Naive B cell (primary cell): ENCODE measurements around the gene FARP1. TPM values are rescaled to one million over a fixed set of nuclear protein-coding genes. Genes with fewer than 3 reads are reported as not detected.
A peak's percentile ranks its signal among the peaks of the same experiment; 100 is the strongest.

ENCODE experiments used
- ATAC-seq, 2 donors: fragments of 150-1000 bp; cut with Tn5 transposase; 2 replicates each; pipeline ENCODE4 v1.10.0; 2021; ENCODE audit warnings: low read depth in 2 of 2, mild to moderate bottlenecking in 2 of 2, moderate library complexity in 2 of 2
- DNase-seq: peaks from one replicate; pipeline ENCODE4 v3.0.0; 2022
- H3K27ac Mint-ChIP-seq, 6 donors: one replicate each; pipeline ENCODE4 v1.8.0; 2020 to 2022; ENCODE audit warnings: mild to moderate bottlenecking in 6 of 6, mixed read lengths in 6 of 6, moderate library complexity in 5 of 6, inconsistent platforms in 2 of 6
- H3K27me3 Mint-ChIP-seq, 3 donors: one replicate each; pipeline ENCODE4 v1.8.0; 2021 to 2022; ENCODE audit warnings: mixed read lengths in 3 of 3, mild to moderate bottlenecking in 1 of 3
- H3K36me3 Mint-ChIP-seq, 2 donors: one replicate each; pipeline ENCODE4 v1.8.0; 2020 to 2022; ENCODE audit warnings: mixed read lengths in 2 of 2, inconsistent platforms in 1 of 2, mild to moderate bottlenecking in 1 of 2
- H3K4me1 Mint-ChIP-seq, 3 donors: one replicate each; pipeline ENCODE4 v1.8.0; 2020 to 2022; ENCODE audit warnings: mixed read lengths in 3 of 3, inconsistent platforms in 1 of 3, mild to moderate bottlenecking in 1 of 3, moderate library complexity in 1 of 3
- H3K4me3 Mint-ChIP-seq, 8 donors: one replicate each; pipeline ENCODE4 v1.8.0; 2020 to 2022; ENCODE audit warnings: mild to moderate bottlenecking in 8 of 8, mixed read lengths in 8 of 8, moderate library complexity in 8 of 8, inconsistent platforms in 2 of 8
- H3K9me3 Mint-ChIP-seq, 7 donors: one replicate each; pipeline ENCODE4 v1.8.0; 2020 to 2022; ENCODE audit warnings: mixed read lengths in 7 of 7, mild to moderate bottlenecking in 5 of 7, inconsistent platforms in 2 of 7, moderate library complexity in 1 of 7
- polyA plus RNA-seq, 6 donors: library from polyadenylated mRNA; unstranded; fragments of 300-500 nt; fragmentation: Illumina TruSeq; gene quantifications; one replicate each; pipeline ENCODE4 v1.2.3, GENCODE V29; 2021; ENCODE audit warnings: low read depth in 6 of 6

The FARP1 gene
- polyA plus RNA-seq, 6 donors from 2014 or later: 0.44 to 1.2 (median 0.86) TPM; not detected in 1

- no peak overlapping the region for H3K4me3 Mint-ChIP-seq
- H3K9me3 Mint-ChIP-seq: peaks cover 0 to 3% (median 2%) of the 10 kb centered on the region in 7 donors
- H3K27me3 Mint-ChIP-seq: peaks cover 4 to 25% (median 7%) of the 10 kb centered on the region in 3 donors
- H3K27ac Mint-ChIP-seq: no peak overlapping the region
- peaks cover 3 to 6% (median 4%) of the 10 kb centered on the region in 3 donors for H3K4me1 Mint-ChIP-seq
- no peak for ATAC-seq
- H3K36me3 Mint-ChIP-seq: peaks cover 0 to 5% of the 10 kb centered on the region in 2 donors
- no peak for DNase-seq
These were observed 132.1 kb downstream of the FARP1 start for GRCh38 chr13:98274921-98275487.

- H3K36me3 Mint-ChIP-seq: peaks cover 0 to 9% of the 10 kb centered on the region in 2 donors
- peaks cover 4 to 25% (median 7%) of the 10 kb centered on the region in 3 donors for H3K27me3 Mint-ChIP-seq
- no peak for DNase-seq
- H3K4me1 Mint-ChIP-seq: peaks cover 9 to 12% (median 10%) of the 10 kb centered on the region in 3 donors
- no peak for ATAC-seq
- no peak overlapping the region for H3K27ac Mint-ChIP-seq
- H3K4me3 Mint-ChIP-seq: no peak overlapping the region
- H3K9me3 Mint-ChIP-seq: peaks cover 0 to 6% (median 2%) of the 10 kb centered on the region in 7 donors
These were observed 132.8 kb downstream of the FARP1 start for GRCh38 chr13:98275681-98276171.

GRCh38 chr13:98276486-98276885 is 133.6 kb downstream of the FARP1 start:
- Mint-ChIP-seq H3K27ac (no peak overlapping the region), H3K27me3 (peaks cover 4 to 23% (median 7%) of the 10 kb centered on the region in 3 donors), H3K9me3 (peaks cover 0 to 6% (median 2%) of the 10 kb centered on the region in 7 donors), H3K4me1 (peaks cover 9 to 12% (median 10%) of the 10 kb centered on the region in 3 donors), H3K36me3 (peaks cover 0 to 9% of the 10 kb centered on the region in 2 donors), H3K4me3 (no peak overlapping the region)
- DNase-seq (no peak), ATAC-seq (no peak)

- Mint-ChIP-seq H3K4me3 (peak overlapping the region in 1 of 8 donors; percentile 4), H3K4me1 (peaks cover 9 to 12% (median 10%) of the 10 kb centered on the region in 3 donors), H3K27ac (peak overlapping the region in 2 of 6 donors; percentile 7 to 13), H3K9me3 (peaks cover 0 to 6% (median 2%) of the 10 kb centered on the region in 7 donors), H3K27me3 (peaks cover 4 to 10% (median 7%) of the 10 kb centered on the region in 3 donors), H3K36me3 (peaks cover 0 to 9% of the 10 kb centered on the region in 2 donors)
- DNase-seq (no peak), ATAC-seq (no peak)
These were observed 135.3 kb downstream of the FARP1 start for GRCh38 chr13:98278068-98278724.

DNA sequence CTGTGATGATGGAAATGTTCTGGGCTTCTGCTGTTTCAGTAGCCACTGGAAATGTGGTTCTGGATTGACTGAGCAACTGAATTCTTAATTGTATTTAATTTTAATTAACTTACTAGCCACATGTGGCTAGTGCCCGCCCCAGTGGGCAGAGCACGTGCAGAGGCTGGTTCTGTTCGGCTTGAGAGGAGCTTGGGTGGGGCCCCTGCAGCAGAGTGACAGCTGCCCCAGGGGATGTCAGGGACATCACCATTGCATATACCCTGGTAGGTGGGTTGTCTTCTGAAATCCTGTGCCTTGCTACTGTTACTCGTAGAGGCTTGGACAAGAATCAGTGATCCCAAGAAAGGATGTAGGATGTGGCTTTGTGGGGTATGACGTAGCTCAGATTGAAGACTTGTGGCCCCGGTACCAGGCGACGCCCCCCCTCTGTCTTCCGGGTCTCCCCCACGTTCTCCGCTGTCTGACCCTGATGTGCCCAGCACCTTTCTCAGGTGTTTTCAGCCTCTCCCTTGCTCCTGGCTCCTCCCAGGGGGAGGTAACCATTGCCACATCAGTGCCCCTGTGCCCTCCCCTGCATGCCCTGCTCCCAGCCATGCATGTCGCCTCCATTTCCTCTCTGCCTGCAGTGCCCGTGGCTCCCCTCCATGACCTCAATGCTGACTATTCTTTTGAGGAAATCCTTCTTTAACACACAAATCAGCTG is 136.7 kb downstream of the FARP1 start:
- ATAC-seq (peak; percentile 94 to 96), DNase-seq (peak; percentile 34)
- Mint-ChIP-seq H3K36me3 (peaks cover 0 to 9% of the 10 kb centered on the region in 2 donors), H3K9me3 (peaks cover 0 to 6% (median 2%) of the 10 kb centered on the region in 7 donors), H3K4me1 (peaks cover 9 to 12% (median 10%) of the 10 kb centered on the region in 3 donors), H3K4me3 (peak overlapping the region in 7 of 8 donors; percentile 28 to 89 (median 58)), H3K27me3 (peaks cover 4 to 10% (median 7%) of the 10 kb centered on the region in 3 donors), H3K27ac (peak overlapping the region in 3 of 6 donors; percentile 34 to 82 (median 70))

- H3K36me3 Mint-ChIP-seq: peaks cover 0 to 9% of the 10 kb centered on the region in 2 donors
- peak overlapping the region; percentile 28 to 89 (median 62) for H3K4me3 Mint-ChIP-seq
- H3K9me3 Mint-ChIP-seq: peaks cover 0 to 6% (median 2%) of the 10 kb centered on the region in 7 donors
- ATAC-seq (no peak), DNase-seq (no peak)
- peaks cover 4 to 7% (median 7%) of the 10 kb centered on the region in 3 donors for H3K27me3 Mint-ChIP-seq
- peak overlapping the region in 5 of 6 donors; percentile 34 to 74 (median 69) for H3K27ac Mint-ChIP-seq
- H3K4me1 Mint-ChIP-seq: peaks cover 9 to 12% (median 10%) of the 10 kb centered on the region in 3 donors
These were observed 137.2 kb downstream of the FARP1 start for GRCh38 chr13:98280176-98280510.

DNA sequence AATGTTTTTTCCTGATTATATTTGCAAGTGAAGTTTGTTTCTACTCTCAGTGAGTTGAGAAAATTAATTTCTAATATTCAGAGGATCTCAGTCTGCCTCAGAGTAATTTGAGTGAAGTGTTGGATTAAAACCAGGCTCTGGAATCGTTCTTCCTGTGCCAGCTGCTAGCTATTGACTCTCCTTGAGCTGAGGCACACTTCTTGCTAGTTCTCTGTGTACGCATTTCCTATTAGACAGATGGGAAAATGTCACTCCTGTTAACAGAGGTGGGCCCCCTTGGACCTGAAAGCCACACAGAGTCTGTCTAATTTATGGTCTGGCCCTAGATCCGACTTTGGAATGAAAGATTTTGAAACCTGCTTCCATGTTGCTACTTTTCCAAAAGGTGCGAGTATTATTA is 141.8 kb downstream of the FARP1 start:
- no peak for DNase-seq
- Mint-ChIP-seq H3K4me3 (no peak overlapping the region), H3K9me3 (peaks cover 0 to 6% (median 2%) of the 10 kb centered on the region in 7 donors), H3K27me3 (no peaks in the 10 kb centered on the region), H3K36me3 (peaks cover 0 to 7% of the 10 kb centered on the region in 2 donors), H3K4me1 (peaks cover 9 to 10% (median 9%) of the 10 kb centered on the region in 3 donors), H3K27ac (no peak overlapping the region)
- ATAC-seq: no peak

DNA sequence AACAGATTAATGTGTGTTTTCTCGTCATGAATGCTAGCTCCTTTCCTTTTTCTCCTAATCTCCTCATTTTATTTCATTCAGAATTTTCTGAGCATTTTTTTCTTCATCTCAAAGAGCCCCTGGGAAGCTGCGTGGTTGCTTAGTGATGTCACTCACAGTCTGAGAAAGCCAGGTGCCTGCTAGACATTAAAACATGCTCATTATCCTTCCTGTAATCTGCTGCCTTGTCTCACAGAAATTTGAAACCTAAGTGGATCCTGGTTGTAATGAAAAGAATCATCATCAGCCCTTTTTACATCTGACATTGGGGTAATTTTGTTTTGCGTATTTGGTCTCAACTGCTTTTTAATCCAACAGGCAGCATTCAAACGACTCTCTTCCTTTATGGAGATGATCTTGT is 142.4 kb downstream of the FARP1 start:
- H3K27ac Mint-ChIP-seq: no peak overlapping the region
- ATAC-seq: no peak

GRCh38 chr13:98285852-98286594 is 143.1 kb downstream of the FARP1 start:
- ATAC-seq (no peak), DNase-seq (no peak)
- H3K27ac Mint-ChIP-seq: no peak overlapping the region
- H3K4me3 Mint-ChIP-seq: no peak overlapping the region
- no peaks in the 10 kb centered on the region for H3K36me3 Mint-ChIP-seq
- H3K4me1 Mint-ChIP-seq: no peaks in the 10 kb centered on the region
- H3K9me3 Mint-ChIP-seq: peaks cover 0 to 4% (median 0%) of the 10 kb centered on the region in 7 donors
- peaks cover 0 to 4% (median 4%) of the 10 kb centered on the region in 3 donors for H3K27me3 Mint-ChIP-seq

More for the DNA sequence above, 142.4 kb downstream of the FARP1 start:
- Mint-ChIP-seq H3K9me3 (peaks cover 0 to 4% (median 0%) of the 10 kb centered on the region in 7 donors), H3K4me1 (peaks cover 3% of the 10 kb centered on the region in 3 donors), H3K36me3 (peaks cover 0 to under 1% of the 10 kb centered on the region in 2 donors), H3K4me3 (no peak overlapping the region), H3K27me3 (no peaks in the 10 kb centered on the region)
- no peak for DNase-seq

DNA sequence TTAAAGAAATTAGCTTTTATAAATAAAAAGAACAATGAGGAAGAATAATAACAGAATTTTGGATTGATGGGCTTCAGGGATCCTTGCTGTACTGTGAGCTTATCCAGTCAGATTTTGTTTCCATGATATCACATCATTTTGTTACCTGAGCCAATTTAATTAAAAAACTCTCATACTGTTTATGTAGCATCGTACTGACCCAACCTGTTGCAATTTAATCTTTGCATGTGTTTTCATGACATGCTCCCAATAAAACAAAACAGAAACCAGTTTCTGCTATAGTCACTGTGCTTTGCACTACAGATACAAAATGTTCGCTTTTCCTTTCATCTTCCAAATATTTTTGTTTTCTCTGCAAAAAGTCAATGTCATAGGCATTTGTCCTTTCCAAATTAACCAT is 143.9 kb downstream of the FARP1 start:
- H3K4me3 Mint-ChIP-seq: no peak overlapping the region
- peaks cover 0 to 9% (median 7%) of the 10 kb centered on the region in 3 donors for H3K27me3 Mint-ChIP-seq
- H3K4me1 Mint-ChIP-seq: no peaks in the 10 kb centered on the region
- H3K27ac Mint-ChIP-seq: no peak overlapping the region
- DNase-seq (no peak), ATAC-seq (no peak)
- no peaks in the 10 kb centered on the region for H3K36me3 Mint-ChIP-seq
- H3K9me3 Mint-ChIP-seq: peaks cover 0 to 4% (median 0%) of the 10 kb centered on the region in 7 donors

DNA sequence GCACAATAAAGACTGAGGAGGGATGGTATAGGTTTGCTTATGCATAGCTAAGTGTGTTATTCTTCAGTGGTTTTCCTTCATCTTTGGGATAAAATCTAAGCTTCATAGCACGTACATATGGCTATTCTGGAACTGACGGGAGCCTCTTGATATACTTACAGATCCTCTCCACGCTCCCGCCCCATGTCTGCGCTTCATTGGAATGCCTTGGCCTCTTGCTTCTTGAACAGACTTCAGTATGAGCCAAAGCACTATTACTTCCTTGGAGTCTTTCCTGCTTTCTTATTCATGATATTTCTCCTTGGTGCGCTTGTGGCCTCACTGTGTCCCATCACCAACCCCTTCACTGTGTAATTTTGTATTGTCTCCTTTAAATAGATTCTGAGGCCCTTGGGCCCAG is 145.3 kb downstream of the FARP1 start:
- no peak overlapping the region for H3K4me3 Mint-ChIP-seq
- DNase-seq (no peak), ATAC-seq (no peak)
- no peak overlapping the region for H3K27ac Mint-ChIP-seq
- H3K36me3 Mint-ChIP-seq: no peaks in the 10 kb centered on the region
- peaks cover 0 to 4% (median 0%) of the 10 kb centered on the region in 7 donors for H3K9me3 Mint-ChIP-seq
- peaks cover 6 to 16% (median 11%) of the 10 kb centered on the region in 3 donors for H3K27me3 Mint-ChIP-seq
- no peaks in the 10 kb centered on the region for H3K4me1 Mint-ChIP-seq

GRCh38 chr13:98289339-98289945 is 146.5 kb downstream of the FARP1 start:
- no peak overlapping the region for H3K27ac Mint-ChIP-seq
- H3K4me3 Mint-ChIP-seq: no peak overlapping the region
- no peaks in the 10 kb centered on the region for H3K36me3 Mint-ChIP-seq
- no peak for DNase-seq
- peaks cover 11 to 20% (median 12%) of the 10 kb centered on the region in 3 donors for H3K27me3 Mint-ChIP-seq
- no peaks in the 10 kb centered on the region for H3K4me1 Mint-ChIP-seq
- H3K9me3 Mint-ChIP-seq: peaks cover 0 to 4% (median 0%) of the 10 kb centered on the region in 7 donors
- no peak for ATAC-seq
